NT2/D1 (cell line): ENCODE results near the gene LEF1.

Experiments
- DNase-seq: peaks from one replicate; pipeline ENCODE4 v3.0.0-alpha.2; 2011; ENCODE audit warnings: low read depth, low spot score
- H3K27me3 ChIP-seq: 2 replicates; pipeline ENCODE4 v1.6.0; 2011; ENCODE audit warnings: mild to moderate bottlenecking; ENCODE audit not compliant: insufficient read length, insufficient read depth
- H3K36me3 ChIP-seq: 2 replicates; pipeline ENCODE4 v1.6.1; 2011; ENCODE audit warnings: mild to moderate bottlenecking, low read length, mixed read lengths; ENCODE audit not compliant: insufficient read depth, insufficient read length
- H3K4me1 ChIP-seq: 2 replicates; pipeline ENCODE4 v1.5.1; 2011; ENCODE audit not compliant: insufficient read depth, insufficient read length
- H3K4me3 ChIP-seq: 2 replicates; pipeline ENCODE4 v1.5.1; 2011; ENCODE audit warnings: low read depth; ENCODE audit not compliant: insufficient read length
- H3K9ac ChIP-seq: 2 replicates; pipeline ENCODE4 v1.6.0; 2011; ENCODE audit warnings: low read depth; ENCODE audit not compliant: insufficient read length
- H3K9me3 ChIP-seq: 2 replicates; pipeline ENCODE4 v1.5.1; 2011; ENCODE audit warnings: mild to moderate bottlenecking, low read length; ENCODE audit not compliant: insufficient read depth
- SUZ12 ChIP-seq: IDR thresholded peaks from 2 replicates; pipeline ENCODE4 v1.6.1; 2011; ENCODE audit not compliant: insufficient read length, insufficient read depth; ENCODE audit errors: extremely low read depth
- YY1 ChIP-seq: IDR thresholded peaks from 2 replicates; pipeline ENCODE4 v1.6.1; 2011; ENCODE audit not compliant: insufficient read length, insufficient read depth
- ZNF274 ChIP-seq: IDR thresholded peaks from 2 replicates; pipeline ENCODE4 v1.6.1; 2011; ENCODE audit warnings: mild to moderate bottlenecking, low read depth, low read length

The LEF1 gene

GRCh38 chr4:108148316-108148715 is 20.4 kb downstream of the LEF1 start:
- Histone ChIP-seq H3K9me3 (no peaks in the 10 kb centered on the region), H3K27me3 (no peaks in the 10 kb centered on the region), H3K36me3 (no peaks in the 10 kb centered on the region), H3K9ac (no peak overlapping the region), H3K4me1 (no peaks in the 10 kb centered on the region), H3K4me3 (no peak overlapping the region)
- TF ChIP-seq YY1, result no peak
- no peak for TF ChIP-seq ZNF274
- TF ChIP-seq SUZ12, result no peak
- DNase-seq, result no peak

- Histone ChIP-seq H3K36me3 (no peaks in the 10 kb centered on the region), H3K9ac (no peak overlapping the region)
Observed at GRCh38 chr4:108146819-108147218, 21.9 kb downstream of the LEF1 start.

GRCh38 chr4:108146336-108146735 is 22.4 kb downstream of the LEF1 start:
- H3K36me3 ChIP-seq, result peaks cover 3% of the 10 kb centered on the region
- TF ChIP-seq ZNF274 (no peak), YY1 (no peak), SUZ12 (no peak)

More at GRCh38 chr4:108146819-108147218, 21.9 kb downstream of the LEF1 start:
- no peaks in the 10 kb centered on the region for H3K27me3 ChIP-seq
- H3K9me3 ChIP-seq, result no peaks in the 10 kb centered on the region
- no peak overlapping the region for H3K4me3 ChIP-seq
- H3K4me1 ChIP-seq, result no peaks in the 10 kb centered on the region
- TF ChIP-seq YY1 (no peak), SUZ12 (no peak), ZNF274 (no peak)
- DNase-seq, result no peak

GRCh38 chr4:108144451-108144850 is 24.3 kb downstream of the LEF1 start:
- no peak overlapping the region for H3K9ac ChIP-seq
- H3K36me3 ChIP-seq, result peaks cover 6% of the 10 kb centered on the region
- no peaks in the 10 kb centered on the region for H3K27me3 ChIP-seq
- H3K4me1 ChIP-seq, result no peaks in the 10 kb centered on the region
- H3K4me3 ChIP-seq, result no peak overlapping the region
- DNase-seq, result no peak
- no peak for TF ChIP-seq ZNF274
- TF ChIP-seq SUZ12, result no peak
- TF ChIP-seq YY1, result no peak
- H3K9me3 ChIP-seq, result no peaks in the 10 kb centered on the region

More at GRCh38 chr4:108146336-108146735, 22.4 kb downstream of the LEF1 start:
- Histone ChIP-seq H3K9ac (no peak overlapping the region), H3K9me3 (no peaks in the 10 kb centered on the region), H3K4me3 (no peak overlapping the region), H3K4me1 (no peaks in the 10 kb centered on the region), H3K27me3 (no peaks in the 10 kb centered on the region)
- no peak for DNase-seq

- H3K4me1 ChIP-seq, result no peaks in the 10 kb centered on the region
- no peak for TF ChIP-seq ZNF274
- no peak for TF ChIP-seq SUZ12
- TF ChIP-seq YY1, result no peak
- H3K36me3 ChIP-seq, result peaks cover 6% of the 10 kb centered on the region
- no peak for DNase-seq
- no peaks in the 10 kb centered on the region for H3K27me3 ChIP-seq
- H3K4me3 ChIP-seq, result no peak overlapping the region
- H3K9ac ChIP-seq, result no peak overlapping the region
- H3K9me3 ChIP-seq, result no peaks in the 10 kb centered on the region
Observed at GRCh38 chr4:108143515-108143914, 25.2 kb downstream of the LEF1 start.

- no peaks in the 10 kb centered on the region for H3K9me3 ChIP-seq
- H3K4me3 ChIP-seq, result no peak overlapping the region
- H3K36me3 ChIP-seq, result peaks cover 6% of the 10 kb centered on the region
- TF ChIP-seq SUZ12, result no peak
- TF ChIP-seq ZNF274, result no peak
- TF ChIP-seq YY1, result no peak
- H3K27me3 ChIP-seq, result no peaks in the 10 kb centered on the region
- H3K9ac ChIP-seq, result no peak overlapping the region
- no peaks in the 10 kb centered on the region for H3K4me1 ChIP-seq
- no peak for DNase-seq
Observed at GRCh38 chr4:108142870-108143269, 25.9 kb downstream of the LEF1 start.

GRCh38 chr4:108141213-108141950 is 27.4 kb downstream of the LEF1 start:
- H3K36me3 ChIP-seq, result peaks cover 6% of the 10 kb centered on the region
- DNase-seq, result no peak
- no peaks in the 10 kb centered on the region for H3K4me1 ChIP-seq
- H3K9me3 ChIP-seq, result no peaks in the 10 kb centered on the region
- H3K4me3 ChIP-seq, result no peak overlapping the region
- no peak overlapping the region for H3K9ac ChIP-seq
- TF ChIP-seq YY1 (no peak), SUZ12 (no peak), ZNF274 (no peak)
- H3K27me3 ChIP-seq, result no peaks in the 10 kb centered on the region
